Kidney (tissue), 14 donors: Measurements from ENCODE around the gene ARPIN. TPM values are rescaled to one million over a fixed set of nuclear protein-coding genes. Genes with fewer than 3 reads are reported as not detected.
A peak's percentile ranks its signal among the peaks of the same experiment; 100 is the strongest.

Experiments used
- DNase-seq, 5 donors: peaks; one replicate each; pipeline ENCODE4 v3.0.0-alpha.2; 2013 to 2020
- FAIRE-seq: peaks from 2 replicates; lab custom pipeline; 2012; peaks lifted over from hg19 to GRCh38; lab: Jason Lieb, UNC
- H3K27ac ChIP-seq, 2 donors: one replicate each; pipeline ENCODE4 v1.7.0; 2013; ENCODE audit warnings: low read depth in 2 of 2, low read length in 2 of 2, inconsistent platforms in 1 of 2
- H3K27me3 ChIP-seq: one replicate; pipeline ENCODE4 v1.7.1; 2013; ENCODE audit warnings: low read length, inconsistent platforms; ENCODE audit not compliant: control insufficient read depth, insufficient read depth
- H3K36me3 ChIP-seq, 3 donors: one replicate each; pipeline versions ENCODE4 v1.7.0 to v1.7.1; 2013; ENCODE audit warnings: low read length in 3 of 3, control low read depth in 1 of 3, inconsistent platforms in 1 of 3; ENCODE audit not compliant: insufficient read depth in 3 of 3, control insufficient read depth in 2 of 3
- H3K4me1 ChIP-seq, 3 donors: one replicate each; pipeline versions ENCODE4 v1.7.0 to v1.7.1; 2013; ENCODE audit warnings: low read length in 3 of 3, inconsistent platforms in 1 of 3, low read depth in 1 of 3; ENCODE audit not compliant: control insufficient read depth in 2 of 3, insufficient read depth in 2 of 3
- H3K4me3 ChIP-seq, 3 donors: one replicate each; pipeline versions ENCODE4 v1.7.0 to v1.8.1; 2013; ENCODE audit warnings: low read length in 3 of 3, control low read depth in 1 of 3, inconsistent platforms in 1 of 3
- H3K9ac ChIP-seq, 3 donors: one replicate each; pipeline versions ENCODE4 v1.7.0 to v1.7.1; 2013; ENCODE audit warnings: low read length in 3 of 3, control low read depth in 1 of 3, inconsistent platforms in 1 of 3
- H3K9me3 ChIP-seq, 3 donors: one replicate each; pipeline versions ENCODE4 v1.7.0 to v1.7.1; 2013; ENCODE audit warnings: low read length in 3 of 3, control low read depth in 1 of 3, inconsistent platforms in 1 of 3; ENCODE audit not compliant: control insufficient read depth in 2 of 3, insufficient read depth in 1 of 3
- CTCF ChIP-seq: IDR thresholded peaks from 3 replicates; pipeline ENCODE4 v1.5.1; 2012; ENCODE audit warnings: mild to moderate bottlenecking, moderate library complexity, borderline replicate concordance; ENCODE audit not compliant: insufficient read depth; ENCODE audit errors: extremely low read depth
- intact Hi-C: fragments of 100-400 bp; cut with DNase I; formaldehyde crosslinking; loops from one replicate; pipeline ENCODE4 v1.11.1; 2022
- polyA plus RNA-seq: library from polyadenylated mRNA; stranded (reverse); fragments of 350-450 nt; fragmentation: Illumina TruSeq; extraction: RNeasy Lipid Tissue Mini Kit (QIAGEN cat#74804); gene quantifications from one replicate; pipeline ENCODE4 v1.2.3, GENCODE V29; 2014; ENCODE audit warnings: low read depth, low replicate concordance; ENCODE audit not compliant: insufficient read depth
- total RNA-seq: library from RNA; stranded (reverse); fragmentation: NEBNext Ultra II Directional; extraction: Animal tissue kit (Norgen Biotek cat#: 25700); gene quantifications from one replicate; pipeline ENCODE4 v1.2.1, GENCODE V29; 2021
- donor health status: control.
- donor health status: control.
- donor health status: control.
- donor health status: control.
- donor health status: control.
- donor health status: DM: yes; HTN: yes; CAD: no.
- donor health status: Normal renal cell carcinoma (clear cell type).

Gene ARPIN
- total and polyA plus RNA-seq, 2 donors from 2014 or later, result 11.7 to 28.2 TPM

DNA sequence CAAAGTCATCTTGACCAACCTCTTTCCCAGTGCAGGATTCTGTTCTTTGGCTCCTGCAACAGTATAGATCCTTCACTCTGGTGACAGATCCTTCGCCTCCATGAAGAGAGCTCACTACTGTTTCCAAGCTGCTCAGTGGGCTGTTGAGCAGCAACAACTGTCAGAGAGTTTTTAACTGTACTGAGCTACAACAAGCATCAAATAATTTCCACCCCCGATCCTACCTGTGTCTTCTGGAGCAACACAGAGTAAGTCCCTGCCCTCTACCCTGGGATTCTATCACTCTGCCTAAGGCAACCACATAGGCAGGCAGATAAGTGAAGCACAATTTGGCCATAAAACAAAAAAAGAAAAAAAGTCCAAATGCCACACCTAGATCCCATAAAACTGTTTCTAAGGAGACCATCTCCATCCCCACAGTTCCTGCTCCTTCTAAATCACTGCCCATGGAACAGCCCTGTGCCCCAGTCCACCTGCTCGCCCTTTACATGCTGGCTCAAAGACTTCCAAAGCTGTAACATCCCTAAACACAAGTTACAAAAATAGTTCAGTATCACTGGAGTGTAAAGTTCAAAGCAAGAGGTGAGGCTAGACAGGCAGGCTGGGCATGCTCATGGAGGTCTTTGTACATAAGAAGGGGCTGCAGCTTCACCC is 60.3 kb downstream of the ARPIN start:
- FAIRE-seq, result no peak

GRCh38 chr15:89851673-89852341 is 60.9 kb downstream of the ARPIN start:
- TF ChIP-seq CTCF, result no peak
- Histone ChIP-seq H3K27ac (peak overlapping the region; percentile 22 to 71), H3K9me3 (no peaks in the 10 kb centered on the region), H3K4me3 (no peak overlapping the region), H3K27me3 (no peaks in the 10 kb centered on the region), H3K9ac (no peak overlapping the region), H3K36me3 (peaks cover 0 to 6% (median 0%) of the 10 kb centered on the region in 3 donors), H3K4me1 (peaks cover 0 to 24% (median 12%) of the 10 kb centered on the region in 3 donors)
- no peak for DNase-seq
- intact Hi-C loops, result no loop called here
- no peak for FAIRE-seq

More for the DNA sequence above, 60.3 kb downstream of the ARPIN start:
- Histone ChIP-seq H3K36me3 (peaks cover 0 to 6% (median 0%) of the 10 kb centered on the region in 3 donors), H3K4me3 (no peak overlapping the region), H3K27ac (peak overlapping the region; percentile 22 to 36), H3K4me1 (peaks cover 0 to 30% (median 12%) of the 10 kb centered on the region in 3 donors), H3K9ac (no peak overlapping the region), H3K27me3 (no peaks in the 10 kb centered on the region), H3K9me3 (no peaks in the 10 kb centered on the region)
- TF ChIP-seq CTCF, result no peak
- intact Hi-C loops, result no loop called here
- no peak for DNase-seq

- Histone ChIP-seq H3K4me1 (peaks cover 0 to 33% (median 11%) of the 10 kb centered on the region in 3 donors), H3K9me3 (no peaks in the 10 kb centered on the region), H3K27me3 (no peaks in the 10 kb centered on the region), H3K27ac (peak overlapping the region in 1 of 2 donors; percentile 20), H3K36me3 (peaks cover 0 to 6% (median 0%) of the 10 kb centered on the region in 3 donors), H3K9ac (no peak overlapping the region), H3K4me3 (no peak overlapping the region)
- FAIRE-seq (no peak), DNase-seq (no peak)
- intact Hi-C loops, result no loop called here
- no peak for TF ChIP-seq CTCF
Observed at GRCh38 chr15:89848970-89849292, 63.8 kb downstream of the ARPIN start.
